ENCODE results near the gene KIF20A. TPM values are rescaled to one million over a fixed set of nuclear protein-coding genes. Genes with fewer than 3 reads are reported as not detected.

KIF20A gene
- total RNA-seq, 1 donor from 2014 or later = 4.7 TPM

GRCh38 chr5:138210985-138211384 lies 32.1 kb downstream of the KIF20A start:
- peaks cover 11% of the 10 kb centered on the region for H4K20me1 ChIP-seq (ENCODE audit: insufficient read depth, low read length)
- H3K9me3 ChIP-seq (ENCODE audit: insufficient read depth, low read depth, low read length) = no peaks in the 10 kb centered on the region
- H3K9me3 Mint-ChIP-seq (ENCODE audit: unreplicated experiment) = no peaks in the 10 kb centered on the region
- no peak for DNase-seq (ENCODE audit: low read depth)
- H3K9ac ChIP-seq (ENCODE audit: low read length) = no peak overlapping the region
- no peaks in the 10 kb centered on the region for H3K27me3 ChIP-seq (ENCODE audit: insufficient read depth, low read length)
- peaks cover 59% of the 10 kb centered on the region for H3K79me2 ChIP-seq (ENCODE audit: insufficient read depth, low read length)
- H3K27ac ChIP-seq (ENCODE audit: low read depth, low read length) = no peak overlapping the region
- no peak for FAIRE-seq
- no peaks in the 10 kb centered on the region for H3K36me3 Mint-ChIP-seq (ENCODE audit: low read depth, unreplicated experiment)
- H3K4me2 ChIP-seq (ENCODE audit: low read length) = no peak overlapping the region
- no peak overlapping the region for H3K4me3 Mint-ChIP-seq (ENCODE audit: unreplicated experiment)
- H3K27ac Mint-ChIP-seq (ENCODE audit: unreplicated experiment) = no peak overlapping the region
- no peak overlapping the region for H3K4me3 ChIP-seq (ENCODE audit: insufficient read depth, low read depth, low read length)
- no peaks in the 10 kb centered on the region for H3K36me3 ChIP-seq (ENCODE audit: insufficient read depth, low read length)
- no peaks in the 10 kb centered on the region for H3K4me1 Mint-ChIP-seq (ENCODE audit: low read depth, unreplicated experiment)
- TF ChIP-seq EZH2 (IDR thresholded peaks at IDR 0.05; ENCODE audit: insufficient read depth, low read length) (no peak), CTCF (IDR thresholded peaks at IDR 0.05; ENCODE audit: insufficient read depth, low read depth, low read length) (no peak)
- no peaks in the 10 kb centered on the region for H3K4me1 ChIP-seq (ENCODE audit: insufficient read depth, low read length)
- no peak overlapping the region for H2AFZ ChIP-seq (ENCODE audit: low read depth, low read length)
- no peaks in the 10 kb centered on the region for H3K27me3 Mint-ChIP-seq (ENCODE audit: low read depth, unreplicated experiment)

GRCh38 chr5:138212828-138213160 lies 33.9 kb downstream of the KIF20A start:
- Histone ChIP-seq H3K4me2 (ENCODE audit: low read length) (peak overlapping the region; percentile 92), H3K4me3 (ENCODE audit: insufficient read depth, low read depth, low read length) (peak overlapping the region; percentile 99), H3K4me1 (ENCODE audit: insufficient read depth, low read length) (no peaks in the 10 kb centered on the region), H3K9ac (ENCODE audit: low read length) (peak overlapping the region; percentile 99), H2AFZ (ENCODE audit: low read depth, low read length) (peak overlapping the region; percentile 98), H3K36me3 (ENCODE audit: insufficient read depth, low read length) (no peaks in the 10 kb centered on the region), H3K27me3 (ENCODE audit: insufficient read depth, low read length) (no peaks in the 10 kb centered on the region), H3K79me2 (ENCODE audit: insufficient read depth, low read length) (peaks cover 51% of the 10 kb centered on the region), H3K9me3 (ENCODE audit: insufficient read depth, low read depth, low read length) (no peaks in the 10 kb centered on the region), H3K27ac (ENCODE audit: low read depth, low read length) (peak overlapping the region; percentile 92), H4K20me1 (ENCODE audit: insufficient read depth, low read length) (peaks cover 10% of the 10 kb centered on the region)
- DNase-seq (ENCODE audit: low read depth) (peak; percentile 18), FAIRE-seq (no peak)
- peak overlapping the region; percentile 100 for H3K4me3 Mint-ChIP-seq (ENCODE audit: unreplicated experiment)
- no peaks in the 10 kb centered on the region for H3K36me3 Mint-ChIP-seq (ENCODE audit: low read depth, unreplicated experiment)
- H3K27ac Mint-ChIP-seq (ENCODE audit: unreplicated experiment) = peak overlapping the region; percentile 97
- TF ChIP-seq EZH2 (IDR thresholded peaks at IDR 0.05; ENCODE audit: insufficient read depth, low read length) = no peak
- no peak for TF ChIP-seq CTCF (IDR thresholded peaks at IDR 0.05; ENCODE audit: insufficient read depth, low read depth, low read length)
- H3K27me3 Mint-ChIP-seq (ENCODE audit: low read depth, unreplicated experiment) = peaks cover 3% of the 10 kb centered on the region
- no peaks in the 10 kb centered on the region for H3K9me3 Mint-ChIP-seq (ENCODE audit: unreplicated experiment)
- no peaks in the 10 kb centered on the region for H3K4me1 Mint-ChIP-seq (ENCODE audit: low read depth, unreplicated experiment)

DNA sequence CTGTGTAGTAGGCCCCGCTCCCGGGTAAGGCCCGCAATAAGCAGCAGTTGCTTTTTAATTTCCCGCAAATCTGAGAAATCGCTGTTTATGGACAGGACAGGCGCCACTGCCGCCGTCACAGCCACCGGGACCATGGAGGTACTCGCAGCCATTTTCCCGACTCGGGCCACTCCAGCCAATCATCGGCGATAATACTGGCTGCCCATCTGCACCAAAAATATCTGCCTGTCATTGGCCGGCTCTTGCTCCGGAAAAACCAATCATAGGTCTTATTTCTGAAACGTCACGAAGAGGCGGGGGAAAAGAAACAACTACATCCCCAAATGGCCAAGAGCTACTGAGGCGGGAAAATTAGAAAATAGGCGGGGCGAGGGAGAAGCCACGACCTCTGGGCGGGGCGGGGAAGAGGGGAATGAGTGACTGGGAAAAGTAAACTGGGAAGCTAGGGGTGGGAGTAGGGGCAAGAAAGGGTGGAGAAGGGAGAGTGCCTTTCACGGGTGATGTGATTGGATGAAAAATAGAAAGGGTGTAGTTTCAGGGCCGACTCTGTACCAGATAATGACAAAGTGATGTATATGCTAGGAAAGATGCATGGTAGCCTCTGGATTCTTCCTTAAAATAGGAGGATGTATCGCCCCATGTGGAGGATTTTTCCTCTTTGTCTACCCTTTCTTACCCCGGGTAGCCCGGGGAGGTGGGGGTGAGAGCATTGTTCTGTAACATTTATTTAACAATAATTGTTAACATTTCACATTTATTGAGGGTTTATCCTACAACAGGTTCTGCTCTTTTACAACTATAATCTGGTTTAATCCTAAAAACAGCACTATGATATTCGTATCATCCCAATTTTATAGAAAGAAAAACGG lies 34.5 kb downstream of the KIF20A start, which contains the start of gene CDC23:
TSS of gene CDC23 (minus strand) at position 163 of the 869 bp plus-strand sequence. CDS start at position 152, 11 bp downstream.
- H3K27me3 ChIP-seq (ENCODE audit: insufficient read depth, low read length) = no peaks in the 10 kb centered on the region
- peaks cover 3% of the 10 kb centered on the region for H3K27me3 Mint-ChIP-seq (ENCODE audit: low read depth, unreplicated experiment)
- peak; percentile 85 for FAIRE-seq
- peak within 1 kb of the TSS; percentile 97 for H3K27ac Mint-ChIP-seq (ENCODE audit: unreplicated experiment)
- H3K9ac ChIP-seq (ENCODE audit: low read length) = peak within 1 kb of the TSS; percentile 99
- no peaks in the 10 kb centered on the region for H3K36me3 Mint-ChIP-seq (ENCODE audit: low read depth, unreplicated experiment)
- DNase-seq (ENCODE audit: low read depth) = peak; percentile 96
- peaks cover 4% of the 10 kb centered on the region for H4K20me1 ChIP-seq (ENCODE audit: insufficient read depth, low read length)
- no peaks in the 10 kb centered on the region for H3K4me1 Mint-ChIP-seq (ENCODE audit: low read depth, unreplicated experiment)
- H3K27ac ChIP-seq (ENCODE audit: low read depth, low read length) = peak within 1 kb of the TSS; percentile 92
- H3K4me2 ChIP-seq (ENCODE audit: low read length) = peak within 1 kb of the TSS; percentile 92
- H3K79me2 ChIP-seq (ENCODE audit: insufficient read depth, low read length) = peaks cover 45% of the 10 kb centered on the region
- peak within 1 kb of the TSS; percentile 98 for H2AFZ ChIP-seq (ENCODE audit: low read depth, low read length)
- no peaks in the 10 kb centered on the region for H3K4me1 ChIP-seq (ENCODE audit: insufficient read depth, low read length)
- no peaks in the 10 kb centered on the region for H3K9me3 Mint-ChIP-seq (ENCODE audit: unreplicated experiment)
- peak within 1 kb of the TSS; percentile 99 for H3K4me3 ChIP-seq (ENCODE audit: insufficient read depth, low read depth, low read length)
- no peaks in the 10 kb centered on the region for H3K9me3 ChIP-seq (ENCODE audit: insufficient read depth, low read depth, low read length)
- H3K36me3 ChIP-seq (ENCODE audit: insufficient read depth, low read length) = no peaks in the 10 kb centered on the region
- H3K4me3 Mint-ChIP-seq (ENCODE audit: unreplicated experiment) = peak within 1 kb of the TSS; percentile 100
- no peak for TF ChIP-seq CTCF (IDR thresholded peaks at IDR 0.05; ENCODE audit: insufficient read depth, low read depth, low read length)
- no peak for TF ChIP-seq EZH2 (IDR thresholded peaks at IDR 0.05; ENCODE audit: insufficient read depth, low read length)

Measured in astrocyte (in vitro differentiated cells and primary cell).